HG03521 (cell line): ENCODE measurements around the gene TERT.

Experiments
- ATAC-seq: cut with Tn5 transposase; IDR thresholded peaks from one replicate; pipeline ENCODE4 v1.9.1; 2021; ENCODE audit warnings: mild to moderate bottlenecking, moderate library complexity; ENCODE audit not compliant: unreplicated experiment

Gene TERT

GRCh38 chr5:1209896-1210776 lies 84.7 kb downstream of the TERT start:
- ATAC-seq, result no peak

DNA sequence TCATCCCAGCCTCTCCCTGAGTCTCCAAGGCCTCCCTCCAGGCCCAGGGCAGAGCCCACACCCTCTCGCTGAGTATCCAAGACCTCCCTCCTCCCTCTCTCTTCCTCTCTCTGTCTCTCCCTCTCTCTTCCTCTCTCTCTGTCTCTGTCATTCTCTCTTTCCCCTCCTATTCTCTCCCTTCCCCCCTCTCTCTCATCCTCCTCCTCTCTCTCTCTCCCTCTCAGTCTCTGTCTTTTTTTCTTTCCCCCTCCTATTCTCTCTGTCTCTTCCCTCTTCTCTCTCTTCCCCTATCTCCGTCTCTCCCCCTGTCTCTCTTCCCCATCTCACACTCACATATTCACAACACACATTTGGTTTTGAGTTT lies 85.4 kb downstream of the TERT start:
- no peak for ATAC-seq

DNA sequence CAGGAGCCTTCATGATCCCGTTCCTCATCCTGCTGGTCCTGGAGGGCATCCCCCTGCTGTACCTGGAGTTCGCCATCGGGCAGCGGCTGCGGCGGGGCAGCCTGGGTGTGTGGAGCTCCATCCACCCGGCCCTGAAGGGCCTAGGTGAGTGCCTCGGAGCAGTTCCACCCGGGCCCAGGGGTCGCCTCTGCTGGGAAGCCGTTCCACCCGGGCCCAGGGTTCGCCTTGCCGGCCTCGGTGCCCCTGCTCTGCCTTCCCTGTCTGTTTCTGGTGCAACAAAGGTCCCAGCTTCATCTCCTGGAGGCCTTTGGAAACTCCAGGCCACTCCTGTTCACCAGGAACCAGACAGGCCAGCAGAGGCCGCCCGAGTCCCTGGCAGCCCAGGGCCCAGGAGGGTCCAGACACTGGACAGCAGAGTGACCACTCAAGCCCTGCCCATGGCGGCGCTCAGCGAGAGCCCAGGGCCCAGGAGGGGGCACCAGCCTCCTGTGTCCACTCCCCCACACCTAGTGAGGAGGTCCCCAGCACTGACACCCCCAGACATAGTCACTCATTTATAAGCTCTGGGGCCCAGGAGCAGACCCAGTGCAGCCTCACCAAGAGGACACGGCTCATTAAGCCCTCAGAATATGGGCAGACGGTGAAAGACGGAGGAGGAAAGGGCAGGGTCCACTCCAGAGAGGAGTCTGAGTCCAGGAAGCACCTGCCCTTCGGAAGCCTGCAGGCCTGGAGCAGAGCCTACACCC lies 86.0 kb downstream of the TERT start:
- ATAC-seq, result no peak

DNA sequence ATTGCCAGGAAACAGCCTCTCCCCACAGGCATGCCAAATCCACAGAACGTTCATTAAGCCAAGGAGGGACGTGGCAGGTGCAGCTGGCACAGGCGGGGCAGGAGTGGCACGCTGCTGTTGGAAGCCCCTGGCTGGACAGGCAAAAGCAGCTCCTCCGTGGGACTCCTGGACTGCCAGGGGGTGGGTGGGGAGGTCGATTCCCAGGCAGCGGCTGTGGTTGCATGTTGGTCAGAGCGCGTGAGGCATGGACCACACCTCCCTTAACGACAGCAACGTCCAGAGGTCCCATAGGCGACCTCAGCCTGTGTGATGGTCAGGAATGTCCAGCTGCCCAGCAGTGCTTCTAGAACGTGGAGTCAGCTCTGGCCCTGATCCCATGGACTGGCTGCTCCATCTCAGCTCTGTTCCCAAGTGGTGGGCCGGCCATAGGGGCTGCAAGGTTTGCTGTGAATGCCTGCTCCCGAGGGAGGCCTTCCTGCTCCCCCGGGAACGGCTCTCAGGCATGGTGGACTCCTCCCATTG lies 86.6 kb downstream of the TERT start:
- ATAC-seq, result no peak

DNA sequence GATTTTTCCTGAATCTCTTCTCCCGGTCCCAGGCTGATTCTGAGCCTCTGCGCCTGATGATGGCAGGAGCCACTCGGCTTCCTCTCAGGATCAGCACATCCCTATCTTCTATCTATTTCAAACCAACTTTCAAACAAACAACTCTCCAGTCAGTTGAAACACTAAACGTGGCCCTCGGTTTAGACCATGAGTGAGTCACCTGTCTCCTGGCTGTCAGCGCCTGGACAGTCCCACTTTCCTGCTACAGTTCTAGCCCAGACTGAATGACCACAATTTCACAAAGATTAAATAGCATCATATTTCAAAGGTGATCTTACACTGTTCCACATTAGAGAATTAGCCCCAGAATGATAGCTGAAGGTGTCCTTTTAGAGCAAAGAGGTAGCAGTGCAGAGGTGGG lies 87.3 kb downstream of the TERT start:
- no peak for ATAC-seq

- ATAC-seq, result no peak
Observed at GRCh38 chr5:1206521-1207412, 88.1 kb downstream of the TERT start.

DNA sequence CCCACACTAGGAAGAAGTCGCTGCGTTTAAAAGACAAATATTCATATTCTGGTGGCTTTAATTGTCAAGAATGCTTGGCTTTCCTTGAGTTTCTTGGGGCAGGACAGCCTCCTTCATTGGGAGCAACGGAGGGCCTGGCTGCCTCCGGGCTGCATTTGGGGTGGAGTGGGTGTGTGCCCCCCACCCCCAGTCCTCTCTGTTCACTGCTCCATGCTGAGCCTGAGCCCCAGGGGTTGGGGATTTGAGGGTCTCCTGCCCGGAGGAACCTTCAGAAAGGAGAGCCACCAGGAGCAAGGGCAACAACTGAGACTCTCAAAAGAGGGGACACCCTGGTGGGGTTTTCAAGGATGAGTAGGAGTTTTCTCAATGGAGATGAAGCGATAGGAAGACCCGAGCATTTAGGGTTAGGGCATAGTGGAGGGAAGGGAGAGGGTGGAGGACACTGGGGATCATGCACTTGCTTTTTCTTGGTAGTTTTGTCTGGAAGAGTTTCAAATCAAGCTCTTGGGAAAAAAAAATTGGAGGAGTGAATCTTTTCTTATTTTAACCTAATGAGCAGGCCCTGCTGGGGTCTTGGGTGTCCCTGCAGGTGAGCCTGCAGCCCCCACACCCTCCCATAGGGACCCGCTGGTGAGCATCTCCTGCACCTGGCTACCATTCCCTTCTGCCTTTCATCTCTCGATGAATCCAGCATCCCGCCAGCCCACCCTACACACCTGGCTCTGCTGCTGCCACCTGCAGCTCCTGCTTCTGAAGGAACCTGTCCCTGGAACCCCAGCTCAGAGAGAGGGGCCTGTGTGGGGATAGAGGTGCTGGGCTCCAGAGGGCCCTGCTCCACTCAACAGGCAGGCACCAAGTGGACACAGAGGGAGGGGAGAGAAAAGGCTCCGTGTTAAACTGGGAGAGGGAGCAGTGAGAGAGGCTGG lies 89.3 kb downstream of the TERT start:
- no peak for ATAC-seq

DNA sequence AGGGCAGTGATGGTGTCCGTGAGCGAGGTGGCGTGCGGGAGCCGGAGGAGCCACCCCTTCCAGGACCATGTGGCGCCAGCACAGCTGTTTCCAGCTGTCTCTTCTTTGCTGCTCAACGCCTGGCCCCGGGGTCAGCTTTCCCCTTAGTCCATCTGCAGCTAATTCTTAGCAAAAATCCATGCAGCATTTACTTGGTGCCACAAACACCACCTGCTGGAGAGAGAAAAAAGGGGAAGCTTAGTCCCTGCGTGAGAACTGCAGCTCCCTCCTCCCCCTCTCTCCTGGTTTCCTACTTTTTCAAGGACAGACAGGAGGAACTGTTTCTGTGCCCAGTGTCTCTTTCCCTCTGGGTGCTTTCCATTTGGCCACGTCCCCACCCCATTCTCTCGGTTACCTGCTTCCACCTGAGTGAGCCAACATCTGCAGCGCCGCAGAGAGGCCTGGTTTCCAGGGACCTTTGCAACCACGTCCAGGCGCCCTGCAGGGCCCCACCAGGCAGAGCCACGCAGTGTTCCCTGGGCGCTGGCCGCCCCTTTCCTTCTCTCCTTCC lies 90.1 kb downstream of the TERT start:
- no peak for ATAC-seq

- no peak for ATAC-seq
Observed at GRCh38 chr5:1203968-1204692, 90.7 kb downstream of the TERT start.

GRCh38 chr5:1203311-1203967 lies 91.4 kb downstream of the TERT start:
- ATAC-seq, result no peak
